CD14-positive monocyte (primary cell): ENCODE results near the gene ACBD6. TPM values are rescaled to one million over a fixed set of nuclear protein-coding genes. Genes with fewer than 3 reads are reported as not detected.
A peak's percentile ranks its signal among the peaks of the same experiment; 100 is the strongest.

Source experiments
- DNase-seq, 3 donors: peaks; one replicate each; pipeline ENCODE4 v3.0.0-alpha.2; 2011 to 2022
- H2AFZ ChIP-seq: 2 replicates; pipeline ENCODE4 v1.6.0; 2012; ENCODE audit warnings: mild to moderate bottlenecking, low read depth, low read length, inconsistent platforms; ENCODE audit not compliant: insufficient read depth, poor library complexity, severe bottlenecking
- H3K27ac ChIP-seq, 2 donors: 1 replicate in 1 of 2; 2 replicates in 1 of 2; pipeline ENCODE4 v1.5.1; 2012 to 2013; ENCODE audit warnings: low read length in 2 of 2, control low read depth in 1 of 2, inconsistent platforms in 1 of 2, low read depth in 1 of 2, mild to moderate bottlenecking in 1 of 2
- H3K27me3 ChIP-seq, 2 donors: one replicate each; pipeline versions ENCODE4 v1.6.0 to v1.6.1; 2011 to 2013; ENCODE audit warnings: low read length in 2 of 2; ENCODE audit not compliant: control insufficient read depth in 2 of 2, insufficient read depth in 2 of 2
- H3K36me3 ChIP-seq, 2 donors: replicated peaks in 1 of 2; 1 replicate in 1 of 2; 2 replicates in 1 of 2; pipeline versions ENCODE4 v1.5.1 to v1.6.1; 2012 to 2013; ENCODE audit warnings: low read length in 2 of 2, control low read depth in 1 of 2, inconsistent platforms in 1 of 2, mild to moderate bottlenecking in 1 of 2; ENCODE audit not compliant: insufficient read depth in 2 of 2, control insufficient read depth in 1 of 2
- H3K4me1 ChIP-seq, 2 donors: 1 replicate in 1 of 2; 2 replicates in 1 of 2; pipeline versions ENCODE4 v1.5.1 to v1.6.1; 2012 to 2013; ENCODE audit warnings: low read length in 2 of 2, control low read depth in 1 of 2, inconsistent platforms in 1 of 2, mild to moderate bottlenecking in 1 of 2, moderate library complexity in 1 of 2; ENCODE audit not compliant: insufficient read depth in 2 of 2, control insufficient read depth in 1 of 2
- H3K4me2 ChIP-seq: replicated peaks from 2 replicates; pipeline ENCODE3; 2012; ENCODE audit warnings: low read length, moderate library complexity, mild to moderate bottlenecking; ENCODE audit not compliant: poor library complexity, severe bottlenecking; ENCODE audit errors: extremely low read depth
- H3K4me3 ChIP-seq, 3 experiments: fragments of 200-600 bp in 1 of 3; sonication (generic) in 1 of 3; replicated peaks in 1 of 3; 1 replicate in 2 of 3; 2 replicates in 1 of 3; pipeline ENCODE4 v1.5.1; 2011 to 2013; ENCODE audit warnings: low read length in 3 of 3, mild to moderate bottlenecking in 3 of 3, control low read depth in 2 of 3, low read depth in 2 of 3, inconsistent platforms in 1 of 3, moderate library complexity in 1 of 3
- H3K79me2 ChIP-seq: 2 replicates; pipeline ENCODE4 v1.6.0; 2012; ENCODE audit warnings: mild to moderate bottlenecking, control low read depth, inconsistent platforms, low read length, moderate library complexity; ENCODE audit not compliant: insufficient read depth
- H3K9ac ChIP-seq: 2 replicates; pipeline ENCODE4 v1.6.0; 2017; ENCODE audit warnings: low read length, mild to moderate bottlenecking; ENCODE audit not compliant: insufficient read depth, poor library complexity, severe bottlenecking
- H3K9me3 ChIP-seq, 2 donors: replicated peaks in 1 of 2; 1 replicate in 1 of 2; 2 replicates in 1 of 2; pipeline versions ENCODE4 v1.5.1 to v1.6.1; 2012 to 2013; ENCODE audit warnings: low read length in 2 of 2, control low read depth in 1 of 2; ENCODE audit not compliant: control insufficient read depth in 1 of 2, insufficient read depth in 1 of 2
- H4K20me1 ChIP-seq: 2 replicates; pipeline ENCODE4 v1.6.0; 2012; ENCODE audit warnings: mild to moderate bottlenecking, low read length, control low read depth, moderate library complexity; ENCODE audit not compliant: insufficient read depth
- H3K27ac Mint-ChIP-seq, 7 donors: one replicate each; pipeline ENCODE4 v1.8.0; 2020; ENCODE audit warnings: mild to moderate bottlenecking in 7 of 7, mixed read lengths in 7 of 7, moderate library complexity in 6 of 7, inconsistent platforms in 2 of 7
- H3K27me3 Mint-ChIP-seq, 3 donors: one replicate each; pipeline ENCODE4 v1.8.0; 2021 to 2022; ENCODE audit warnings: low read depth in 3 of 3, mild to moderate bottlenecking in 3 of 3, mixed read lengths in 3 of 3, moderate library complexity in 3 of 3, inconsistent platforms in 1 of 3
- H3K36me3 Mint-ChIP-seq, 2 donors: one replicate each; pipeline ENCODE4 v1.8.0; 2020; ENCODE audit warnings: mixed read lengths in 2 of 2, inconsistent platforms in 1 of 2, mild to moderate bottlenecking in 1 of 2
- H3K4me1 Mint-ChIP-seq: one replicate; pipeline ENCODE4 v1.8.0; 2020; ENCODE audit warnings: mild to moderate bottlenecking, mixed read lengths
- H3K4me3 Mint-ChIP-seq, 2 donors: one replicate each; pipeline ENCODE4 v1.8.0; 2020; ENCODE audit warnings: mild to moderate bottlenecking in 2 of 2, mixed read lengths in 2 of 2, moderate library complexity in 1 of 2
- H3K9me3 Mint-ChIP-seq, 7 donors: one replicate each; pipeline ENCODE4 v1.8.0; 2020 to 2022; ENCODE audit warnings: mixed read lengths in 7 of 7, mild to moderate bottlenecking in 6 of 7, moderate library complexity in 6 of 7, inconsistent platforms in 2 of 7
- WGBS: methylation state at CpG from one replicate; pipeline ENCODE4 v1.1.5; 2013; ENCODE audit warnings: missing lambda C conversion rate; ENCODE audit not compliant: insufficient coverage; 5-methylcytosine and 5-hydroxymethylcytosine counted together
- intact Hi-C, 2 donors: fragments of 100-400 bp; cut with micrococcal nuclease; formaldehyde crosslinking; loops; one replicate each; pipeline versions ENCODE4 v1.15.0 to v1.15.1; 2023
- polyA plus RNA-seq, 3 donors: library from polyadenylated mRNA; depleted of rRNA in 1 of 3; unstranded in 2 of 3; stranded (reverse) in 1 of 3; fragments of 300-500 nt in 2 of 3; fragments of >200 nt in 1 of 3; fragmentation: Illumina TruSeq in 2 of 3; gene quantifications; 1 replicate in 2 of 3; 2 replicates in 1 of 3; pipeline ENCODE4 v1.2.3, GENCODE V29; 2012 to 2021
- TF ChIP-seq, protein P1 (sequence below): fragments of 200-600 bp; IDR thresholded peaks from one replicate; pipeline ENCODE4 v1.8.0; 2022; ENCODE audit warnings: antibody characterized with exemption, mild to moderate bottlenecking

ACBD6 gene
- polyA plus RNA-seq, 3 donors, result 19.3 to 35.3 (median 19.7) TPM

DNA sequence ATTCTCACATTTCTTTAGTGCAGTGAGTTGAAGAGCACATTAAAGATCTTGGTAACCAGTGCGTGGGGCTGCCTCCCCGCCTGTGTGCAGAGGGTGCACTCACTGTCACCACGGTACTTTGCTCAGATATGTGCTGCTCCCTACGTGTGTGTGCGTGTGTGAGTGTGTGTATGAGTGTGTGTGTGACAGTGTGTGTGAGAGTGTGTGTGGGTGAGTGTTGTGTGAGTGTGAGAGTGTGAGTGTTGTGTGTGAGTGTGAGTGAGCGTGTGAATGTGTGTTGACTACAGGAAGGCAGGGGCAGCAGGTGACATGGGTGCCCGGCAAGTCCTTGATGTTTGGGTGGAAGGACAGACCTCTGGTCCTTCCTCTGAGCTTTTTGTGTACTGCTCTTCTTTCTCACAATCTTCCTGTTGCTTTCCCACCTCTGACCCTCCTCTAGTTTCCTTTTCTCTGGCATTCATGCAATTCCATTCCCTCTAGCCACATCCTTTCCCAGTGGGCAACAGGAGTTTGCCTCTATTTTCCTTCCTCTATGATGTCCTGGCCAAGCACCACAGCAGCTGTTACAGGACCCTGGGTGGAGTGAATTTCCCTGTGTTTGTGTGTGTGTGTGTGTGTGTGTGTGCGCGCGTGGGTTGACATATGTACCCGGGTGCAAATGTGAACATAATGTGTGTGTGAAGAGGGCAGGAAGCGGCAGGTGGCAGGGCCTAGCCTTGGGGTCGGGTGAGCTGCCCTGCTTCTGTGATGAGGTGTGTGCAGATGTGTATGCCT lies 252.5 kb downstream of the ACBD6 start:
- DNase-seq, result no peak
- Histone ChIP-seq H3K9ac (no peak overlapping the region), H3K27me3 (no peaks in the 10 kb centered on the region), H3K36me3 (no peaks in the 10 kb centered on the region), H3K27ac (no peak overlapping the region), H3K79me2 (no peaks in the 10 kb centered on the region), H4K20me1 (no peaks in the 10 kb centered on the region), H3K9me3 (no peaks in the 10 kb centered on the region), H3K4me1 (peaks cover 14 to 20% of the 10 kb centered on the region in 2 donors), H3K4me2 (no peak overlapping the region), H3K4me3 (no peak overlapping the region), H2AFZ (no peak overlapping the region)
- H3K4me1 Mint-ChIP-seq, result peaks cover 18% of the 10 kb centered on the region
- 97% methylated on average over 12 of the region's 13 CpGs for WGBS
- intact Hi-C loops, result loop anchor here (2.0 to 5.0 kb wide), 2 partner anchors 167 to 227 kb away; no protein-coding TSS in a partner anchor
- H3K27me3 Mint-ChIP-seq, result peaks cover 3 to 13% (median 13%) of the 10 kb centered on the region in 3 donors
- H3K9me3 Mint-ChIP-seq, result no peaks in the 10 kb centered on the region
- TF ChIP-seq, protein P1, sequence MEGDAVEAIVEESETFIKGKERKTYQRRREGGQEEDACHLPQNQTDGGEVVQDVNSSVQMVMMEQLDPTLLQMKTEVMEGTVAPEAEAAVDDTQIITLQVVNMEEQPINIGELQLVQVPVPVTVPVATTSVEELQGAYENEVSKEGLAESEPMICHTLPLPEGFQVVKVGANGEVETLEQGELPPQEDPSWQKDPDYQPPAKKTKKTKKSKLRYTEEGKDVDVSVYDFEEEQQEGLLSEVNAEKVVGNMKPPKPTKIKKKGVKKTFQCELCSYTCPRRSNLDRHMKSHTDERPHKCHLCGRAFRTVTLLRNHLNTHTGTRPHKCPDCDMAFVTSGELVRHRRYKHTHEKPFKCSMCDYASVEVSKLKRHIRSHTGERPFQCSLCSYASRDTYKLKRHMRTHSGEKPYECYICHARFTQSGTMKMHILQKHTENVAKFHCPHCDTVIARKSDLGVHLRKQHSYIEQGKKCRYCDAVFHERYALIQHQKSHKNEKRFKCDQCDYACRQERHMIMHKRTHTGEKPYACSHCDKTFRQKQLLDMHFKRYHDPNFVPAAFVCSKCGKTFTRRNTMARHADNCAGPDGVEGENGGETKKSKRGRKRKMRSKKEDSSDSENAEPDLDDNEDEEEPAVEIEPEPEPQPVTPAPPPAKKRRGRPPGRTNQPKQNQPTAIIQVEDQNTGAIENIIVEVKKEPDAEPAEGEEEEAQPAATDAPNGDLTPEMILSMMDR, result no peak
- H3K27ac Mint-ChIP-seq, result no peak overlapping the region
- no peaks in the 10 kb centered on the region for H3K36me3 Mint-ChIP-seq
- no peak overlapping the region for H3K4me3 Mint-ChIP-seq

GRCh38 chr1:180248731-180249681 lies 253.4 kb downstream of the ACBD6 start:
- Histone ChIP-seq H3K79me2 (no peaks in the 10 kb centered on the region), H2AFZ (no peak overlapping the region), H3K4me1 (peaks cover 14 to 20% of the 10 kb centered on the region in 2 donors), H3K4me3 (no peak overlapping the region), H3K9ac (no peak overlapping the region), H3K4me2 (no peak overlapping the region), H3K36me3 (no peaks in the 10 kb centered on the region), H3K27ac (no peak overlapping the region), H4K20me1 (no peaks in the 10 kb centered on the region), H3K27me3 (no peaks in the 10 kb centered on the region), H3K9me3 (no peaks in the 10 kb centered on the region)
- intact Hi-C loops, result no loop called here
- Mint-ChIP-seq H3K36me3 (no peaks in the 10 kb centered on the region), H3K4me3 (no peak overlapping the region), H3K9me3 (no peaks in the 10 kb centered on the region), H3K27me3 (peaks cover 4 to 14% (median 13%) of the 10 kb centered on the region in 3 donors), H3K27ac (peak overlapping the region in 1 of 7 donors; percentile 42), H3K4me1 (peaks cover 18% of the 10 kb centered on the region)
- TF ChIP-seq, protein P1, result no peak
- WGBS, result 80% methylated on average over 2 of the region's 11 CpGs
- DNase-seq, result no peak
